Mammary epithelial cell (primary cell): ENCODE data around the gene CNOT3.
A peak's percentile ranks its signal among the peaks of the same experiment; 100 is the strongest.

Experiments used
- CTCF ChIP-seq, 2 donors: IDR thresholded peaks in 1 of 2; conservative IDR thresholded peaks in 1 of 2; 2 replicates each; pipeline ENCODE4 v1.5.1; 2011 to 2012; ENCODE audit warnings: inconsistent platforms in 2 of 2, low read length in 2 of 2, mild to moderate bottlenecking in 2 of 2, control low read depth in 1 of 2, low read depth in 1 of 2; ENCODE audit not compliant: insufficient read depth in 1 of 2; ENCODE audit errors: extremely low read depth in 1 of 2
- EZH2 ChIP-seq: IDR thresholded peaks from 2 replicates; pipeline ENCODE4 v1.6.1; 2012; ENCODE audit warnings: low read length, inconsistent platforms, borderline replicate concordance

GRCh38 chr19:54189145-54189734, 51.7 kb downstream of the CNOT3 start, which contains the start of gene MBOAT7:
- TF ChIP-seq CTCF (conservative IDR thresholded peaks at IDR 0.05 in 1 of 2, IDR thresholded peaks at IDR 0.05 in 1 of 2; ENCODE audit: extremely low read depth in 1 of 2, insufficient read depth in 1 of 2, low read depth in 1 of 2, low read length in 2 of 2) (peak in 1 of 2 donors; percentile 33), EZH2 (no peak)
